ENCODE data around the gene FBXO7.

DNA sequence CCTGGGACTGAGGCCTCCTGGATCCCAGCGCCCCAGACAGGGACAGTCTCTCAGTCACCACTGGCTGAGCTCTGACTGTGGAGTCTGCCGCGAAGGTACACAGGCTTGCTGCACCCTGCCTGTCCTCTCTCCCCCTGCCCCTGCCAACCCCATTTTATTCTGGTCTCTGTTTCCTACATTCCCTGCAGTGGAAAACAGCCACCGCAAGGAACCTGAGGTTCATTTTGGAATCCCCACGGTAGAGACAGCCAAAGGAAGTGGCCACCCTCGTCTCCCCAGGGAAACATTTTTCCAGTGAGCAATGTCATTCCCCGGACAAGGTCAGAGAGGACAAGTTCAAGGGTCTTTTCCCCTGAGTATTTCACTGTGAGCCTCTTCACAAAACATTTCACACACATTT is 56.6 kb downstream of the FBXO7 start:
- no peak for TF ChIP-seq CTCF (conservative IDR thresholded peaks at IDR 0.05; ENCODE audit: low read length)
- no peak for TF ChIP-seq EZH2phosphoT487 (IDR thresholded peaks at IDR 0.05; ENCODE audit: borderline replicate concordance)
